Bronchial epithelial cell (primary cell): Measurements from ENCODE around the gene ZNF813. TPM values are rescaled to one million over a fixed set of nuclear protein-coding genes. Genes with fewer than 3 reads are reported as not detected.

ENCODE experiments used
- DNase-seq: peaks from one replicate; pipeline ENCODE4 v3.0.0-alpha.2; 2010; ENCODE audit warnings: low read depth
- FAIRE-seq: peaks from 2 replicates; lab custom pipeline; 2011; peaks lifted over from hg19 to GRCh38; lab: Jason Lieb, UNC
- H3K27me3 ChIP-seq: 2 replicates; pipeline ENCODE4 v1.5.1; 2011; ENCODE audit warnings: low read length; ENCODE audit not compliant: control insufficient read depth, insufficient read depth
- H3K36me3 ChIP-seq: 2 replicates; pipeline ENCODE4 v1.5.1; 2011; ENCODE audit warnings: low read length; ENCODE audit not compliant: control insufficient read depth, insufficient read depth
- H3K4me3 ChIP-seq: 2 replicates; pipeline ENCODE4 v1.5.1; 2011; ENCODE audit warnings: mild to moderate bottlenecking, low read depth, low read length, control low read depth
- total RNA-seq: library from RNA; depleted of rRNA; stranded (reverse); fragments of >200 nt; gene quantifications from 2 replicates; pipeline ENCODE4 v1.2.1, GENCODE V29; 2014
- TF ChIP-seq, protein P1 (sequence below): IDR thresholded peaks from 2 replicates; pipeline ENCODE4 v1.5.1; 2011; ENCODE audit warnings: mild to moderate bottlenecking, moderate library complexity, low read length, control low read depth, inconsistent platforms; ENCODE audit not compliant: insufficient read depth, severe bottlenecking

The ZNF813 gene
- total RNA-seq, 1 donor from 2014 or later, result 3.9 TPM

DNA sequence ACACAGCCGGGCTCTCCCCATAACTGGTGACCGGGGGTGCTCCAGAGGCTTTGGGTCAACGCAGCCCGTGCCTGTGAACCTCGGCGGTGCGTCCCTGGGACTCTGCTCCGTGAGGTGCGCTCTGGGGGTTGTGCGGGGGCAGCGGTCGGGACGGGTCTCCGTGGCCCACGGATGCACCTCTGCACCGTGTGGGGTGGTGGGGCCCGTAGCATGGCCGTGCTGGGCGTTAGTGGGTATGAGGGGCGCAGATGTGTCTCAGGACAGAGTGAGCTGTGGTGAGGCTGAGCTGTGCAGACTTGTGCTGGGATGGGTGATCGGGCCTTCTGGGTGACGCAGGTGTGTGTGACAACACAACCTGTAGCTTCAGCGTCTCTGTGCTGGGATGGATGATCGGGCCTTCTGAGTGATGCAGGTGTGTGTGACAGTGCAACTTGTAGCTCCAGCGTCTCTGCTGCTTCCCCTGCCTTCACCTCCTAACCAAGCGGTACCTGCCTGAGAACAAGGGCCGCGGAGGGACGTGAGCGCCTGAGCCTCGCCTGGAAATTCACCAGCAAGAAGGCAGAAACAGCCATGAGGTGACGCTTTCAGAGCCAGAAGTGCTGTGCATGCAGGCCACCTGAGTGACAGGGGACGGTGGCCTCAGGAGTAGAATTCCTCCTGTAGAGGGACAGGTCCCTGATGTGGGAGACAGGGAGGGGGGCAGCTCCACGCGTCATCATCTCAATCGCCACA lies 71.0 kb downstream of the ZNF813 start:
- no peak for DNase-seq
- Histone ChIP-seq H3K27me3 (no peaks in the 10 kb centered on the region), H3K4me3 (peak overlapping the region; percentile 88), H3K36me3 (no peaks in the 10 kb centered on the region)
- TF ChIP-seq, protein P1, sequence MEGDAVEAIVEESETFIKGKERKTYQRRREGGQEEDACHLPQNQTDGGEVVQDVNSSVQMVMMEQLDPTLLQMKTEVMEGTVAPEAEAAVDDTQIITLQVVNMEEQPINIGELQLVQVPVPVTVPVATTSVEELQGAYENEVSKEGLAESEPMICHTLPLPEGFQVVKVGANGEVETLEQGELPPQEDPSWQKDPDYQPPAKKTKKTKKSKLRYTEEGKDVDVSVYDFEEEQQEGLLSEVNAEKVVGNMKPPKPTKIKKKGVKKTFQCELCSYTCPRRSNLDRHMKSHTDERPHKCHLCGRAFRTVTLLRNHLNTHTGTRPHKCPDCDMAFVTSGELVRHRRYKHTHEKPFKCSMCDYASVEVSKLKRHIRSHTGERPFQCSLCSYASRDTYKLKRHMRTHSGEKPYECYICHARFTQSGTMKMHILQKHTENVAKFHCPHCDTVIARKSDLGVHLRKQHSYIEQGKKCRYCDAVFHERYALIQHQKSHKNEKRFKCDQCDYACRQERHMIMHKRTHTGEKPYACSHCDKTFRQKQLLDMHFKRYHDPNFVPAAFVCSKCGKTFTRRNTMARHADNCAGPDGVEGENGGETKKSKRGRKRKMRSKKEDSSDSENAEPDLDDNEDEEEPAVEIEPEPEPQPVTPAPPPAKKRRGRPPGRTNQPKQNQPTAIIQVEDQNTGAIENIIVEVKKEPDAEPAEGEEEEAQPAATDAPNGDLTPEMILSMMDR, result no peak
- FAIRE-seq, result no peak

DNA sequence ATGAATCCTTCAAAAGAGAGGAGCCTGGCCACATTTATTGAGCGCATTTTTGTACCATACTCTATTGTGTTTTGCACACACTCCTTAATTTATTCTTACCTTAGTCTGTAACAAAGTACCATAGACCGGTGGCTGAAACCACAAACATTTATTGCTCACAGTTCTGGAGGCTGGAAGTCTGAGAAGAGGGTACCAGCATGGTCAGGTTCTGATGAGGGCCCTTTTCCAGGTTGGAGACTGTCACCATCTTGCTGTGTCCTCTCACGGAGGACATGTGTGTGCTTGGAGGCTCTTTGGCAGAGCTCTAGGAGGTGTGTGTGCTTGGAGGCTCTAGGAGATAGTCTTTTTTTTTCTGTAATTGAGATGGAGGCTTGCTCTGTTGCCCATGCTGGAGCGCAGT lies 72.6 kb downstream of the ZNF813 start:
- TF ChIP-seq, protein P1, result no peak

DNA sequence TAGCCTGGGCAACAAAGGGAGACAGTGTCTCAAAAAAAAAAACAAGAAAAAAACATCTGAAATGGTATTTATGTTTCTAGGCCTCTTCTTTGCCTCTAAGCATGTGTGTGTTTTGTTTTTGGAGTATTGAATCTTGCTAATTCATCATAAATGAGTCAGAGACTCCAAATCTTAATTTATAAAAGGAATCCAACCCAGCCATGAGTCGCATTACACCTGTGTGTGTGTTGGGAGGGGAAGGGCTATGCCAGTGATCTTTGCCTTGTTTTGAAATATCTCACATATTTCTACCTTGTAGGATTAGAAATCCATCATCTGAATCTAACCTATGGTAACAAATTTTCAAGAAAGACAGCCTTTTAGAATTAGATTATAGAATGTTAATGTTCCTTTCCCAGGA lies 74.4 kb downstream of the ZNF813 start:
- TF ChIP-seq, protein P1, result no peak
- no peak for FAIRE-seq
- H3K4me3 ChIP-seq, result no peak overlapping the region
- H3K36me3 ChIP-seq, result no peaks in the 10 kb centered on the region
- H3K27me3 ChIP-seq, result no peaks in the 10 kb centered on the region
- DNase-seq, result peak; percentile 62

More for the DNA sequence above, 72.6 kb downstream of the ZNF813 start:
- FAIRE-seq (no peak), DNase-seq (no peak)
- H3K4me3 ChIP-seq, result no peak overlapping the region
- H3K27me3 ChIP-seq, result no peaks in the 10 kb centered on the region
- H3K36me3 ChIP-seq, result no peaks in the 10 kb centered on the region

DNA sequence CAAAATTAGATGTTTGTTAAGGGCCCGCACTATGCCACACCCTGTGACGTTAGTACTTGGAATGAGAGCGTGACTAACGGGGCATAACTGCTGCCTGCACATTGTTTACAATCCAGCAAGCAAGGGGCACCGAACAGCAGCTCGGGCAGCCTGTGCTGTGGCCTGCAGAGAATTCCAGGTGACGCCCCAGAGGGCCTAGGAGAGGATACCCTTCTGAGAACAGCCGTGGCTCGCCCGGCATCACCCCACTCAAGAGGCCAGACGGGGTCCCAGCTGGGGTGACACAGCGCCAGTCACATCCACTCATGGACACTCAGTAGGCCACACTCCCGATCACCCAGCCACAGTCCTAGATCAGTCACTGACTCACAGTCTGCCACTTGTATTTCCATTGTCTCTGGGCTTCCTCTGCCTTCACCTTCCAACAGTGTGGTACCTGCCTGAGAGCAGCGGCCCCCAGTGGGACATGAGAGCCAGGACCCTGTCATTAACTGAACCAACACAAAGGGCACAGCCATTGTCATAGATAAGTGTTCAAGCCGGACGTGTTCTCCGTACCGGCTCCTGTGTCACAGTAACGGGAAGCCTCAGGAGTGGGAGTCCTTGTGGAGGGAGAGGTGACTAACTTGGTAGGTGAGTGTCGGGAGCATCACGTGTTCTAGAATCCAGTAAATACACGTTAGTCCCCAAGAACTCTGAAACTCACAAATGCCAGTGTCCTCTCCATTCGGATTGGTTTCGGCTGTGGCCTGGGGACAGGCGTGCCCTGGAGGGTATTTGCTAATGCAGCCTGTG lies 77.9 kb downstream of the ZNF813 start:
- TF ChIP-seq, protein P1, result no peak
- H3K36me3 ChIP-seq, result no peaks in the 10 kb centered on the region
- FAIRE-seq (no peak), DNase-seq (peak; percentile 76)
- no peaks in the 10 kb centered on the region for H3K27me3 ChIP-seq
- H3K4me3 ChIP-seq, result no peak overlapping the region

Other genes with a start within 250 kb of the ZNF813 start
- gene ZNF677, start 212.9 kb upstream of the ZNF813 start, total RNA-seq, result 8.4 and 15.6 TPM in 2 replicates
- not detected in 2 replicates for gene VN1R2, start 209.4 kb upstream of the ZNF813 start, total RNA-seq
- gene VN1R4, start 200.0 kb upstream of the ZNF813 start, total RNA-seq, result not detected in 2 replicates
- gene ZNF845, start 134.0 kb upstream of the ZNF813 start, total RNA-seq, result 11.1 and 11.6 TPM in 2 replicates
- gene ZNF525, start 102.0 kb upstream of the ZNF813 start, total RNA-seq, result 12.6 and 14.0 TPM in 2 replicates
- gene ZNF765, start 72.6 kb upstream of the ZNF813 start, total RNA-seq, result 16.0 and 17.9 TPM in 2 replicates
- gene ZNF761, start 35.7 kb upstream of the ZNF813 start, total RNA-seq, result 14.0 and 15.9 TPM in 2 replicates
- 6.4 and 6.8 TPM in 2 replicates for gene ZNF331, start 70.4 kb downstream of the ZNF813 start, total RNA-seq
- not detected in 2 replicates for gene DPRX, start 164.3 kb downstream of the ZNF813 start, total RNA-seq